ENCODE measurements around the gene SPATA16.

Gene SPATA16

DNA sequence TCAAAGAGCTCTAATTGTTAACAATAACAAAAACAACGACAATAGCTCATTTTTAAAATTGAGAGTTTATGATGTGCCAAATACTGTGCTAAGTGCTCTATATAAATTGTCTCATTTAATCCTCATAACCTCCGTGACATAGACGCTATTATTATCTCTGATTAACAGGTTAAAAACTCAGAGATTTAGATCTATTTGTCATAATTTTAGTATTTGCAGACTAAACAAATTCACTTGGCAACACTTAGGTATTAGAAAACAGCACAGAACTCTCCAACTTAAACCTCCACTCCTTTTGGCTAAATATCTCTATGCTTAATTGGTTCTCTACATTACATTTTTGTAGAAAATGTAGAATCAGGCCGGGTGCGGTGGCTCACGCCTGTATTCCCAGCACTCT, 136.4 kb downstream of the SPATA16 start:
- no CpG with 5 or more reads among the region's 6 CpGs for WGBS (ENCODE audit: extremely low coverage, insufficient coverage, insufficient read length)
- H4K12ac ChIP-seq (ENCODE audit: low read depth, low read length), result no peak overlapping the region

DNA sequence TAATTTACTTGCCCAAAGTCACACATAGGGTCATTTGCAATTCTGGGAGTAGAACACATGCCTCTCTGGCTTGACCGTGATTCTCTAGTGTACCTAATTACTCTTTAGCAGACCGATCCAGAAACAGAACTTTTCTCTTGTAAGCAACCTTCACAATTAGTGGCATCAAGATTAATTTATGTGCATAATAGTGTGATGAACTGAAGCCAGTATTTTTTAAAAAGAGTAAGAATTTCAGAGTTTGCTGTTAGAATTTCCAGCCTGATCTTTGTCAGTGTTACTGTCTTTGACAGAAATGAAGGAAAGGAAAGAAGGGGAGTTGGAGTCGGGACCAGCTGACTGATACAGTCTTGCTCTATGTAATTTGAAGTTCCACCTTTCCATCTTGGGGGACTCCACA, 137.1 kb downstream of the SPATA16 start:
- Histone ChIP-seq H3K36me3 (ENCODE audit: control insufficient read depth in 1 of 2, insufficient read depth in 2 of 2, low read length in 2 of 2) (no peaks in the 10 kb centered on the region), H3K27ac (ENCODE audit: low read depth, low read length) (no peak overlapping the region), H3K4me2 (ENCODE audit: low read length) (no peak overlapping the region), H2BK12ac (ENCODE audit: low read length) (no peak overlapping the region), H3K14ac (ENCODE audit: low read length) (no peak overlapping the region), H2AK5ac (ENCODE audit: low read length) (no peak overlapping the region), H3K4me1 (ENCODE audit: control insufficient read depth in 1 of 2, insufficient read depth in 2 of 2, low read length in 2 of 2) (no peaks in the 10 kb centered on the region), H2AFZ (ENCODE audit: insufficient read depth, low read length, poor library complexity) (no peak overlapping the region), H3K9me3 (ENCODE audit: insufficient read depth, low read depth, low read length) (no peaks in the 10 kb centered on the region), H4K12ac (ENCODE audit: low read depth, low read length) (no peak overlapping the region), H3K27me3 (ENCODE audit: insufficient read depth, low read length) (no peaks in the 10 kb centered on the region), H2BK120ac (ENCODE audit: insufficient read depth, low read length, poor library complexity) (no peak overlapping the region), H3K4me3 (ENCODE audit: low read depth, low read length) (no peak overlapping the region), H3K9ac (ENCODE audit: low read length) (no peak overlapping the region), H3K4ac (ENCODE audit: low read depth, low read length) (no peak overlapping the region), H4K91ac (ENCODE audit: low read depth, low read length) (no peak overlapping the region), H3K79me2 (ENCODE audit: control insufficient read depth, insufficient read depth, low read length, poor library complexity) (no peaks in the 10 kb centered on the region), H3K18ac (ENCODE audit: low read length) (no peak overlapping the region), H4K8ac (ENCODE audit: low read depth, low read length) (no peak overlapping the region), H3K79me1 (ENCODE audit: low read length) (no peaks in the 10 kb centered on the region), H3K23ac (ENCODE audit: low read length) (no peak overlapping the region), H2BK5ac (ENCODE audit: low read depth, low read length, poor library complexity) (no peak overlapping the region)
- DNase-seq, result no peak
- no CpG with 5 or more reads among the region's 3 CpGs for WGBS (ENCODE audit: extremely low coverage, insufficient coverage, insufficient read length)

More for the DNA sequence above, 136.4 kb downstream of the SPATA16 start:
- H3K9ac ChIP-seq (ENCODE audit: low read length), result no peak overlapping the region
- no peak overlapping the region for H2AK5ac ChIP-seq (ENCODE audit: low read length)
- no peaks in the 10 kb centered on the region for H3K27me3 ChIP-seq (ENCODE audit: insufficient read depth, low read length)
- H3K4ac ChIP-seq (ENCODE audit: low read depth, low read length), result no peak overlapping the region
- no peak overlapping the region for H2BK12ac ChIP-seq (ENCODE audit: low read length)
- no peak overlapping the region for H4K91ac ChIP-seq (ENCODE audit: low read depth, low read length)
- H3K4me1 ChIP-seq (ENCODE audit: control insufficient read depth in 1 of 2, insufficient read depth in 2 of 2, low read length in 2 of 2), result no peaks in the 10 kb centered on the region
- no peak overlapping the region for H3K14ac ChIP-seq (ENCODE audit: low read length)
- no peak overlapping the region for H2AFZ ChIP-seq (ENCODE audit: insufficient read depth, low read length, poor library complexity)
- H3K36me3 ChIP-seq (ENCODE audit: control insufficient read depth in 1 of 2, insufficient read depth in 2 of 2, low read length in 2 of 2), result no peaks in the 10 kb centered on the region
- no peaks in the 10 kb centered on the region for H3K79me2 ChIP-seq (ENCODE audit: control insufficient read depth, insufficient read depth, low read length, poor library complexity)
- H3K18ac ChIP-seq (ENCODE audit: low read length), result no peak overlapping the region
- H2BK120ac ChIP-seq (ENCODE audit: insufficient read depth, low read length, poor library complexity), result no peak overlapping the region
- H3K4me2 ChIP-seq (ENCODE audit: low read length), result no peak overlapping the region
- no peaks in the 10 kb centered on the region for H3K79me1 ChIP-seq (ENCODE audit: low read length)
- H3K9me3 ChIP-seq (ENCODE audit: insufficient read depth, low read depth, low read length), result no peaks in the 10 kb centered on the region
- H4K8ac ChIP-seq (ENCODE audit: low read depth, low read length), result no peak overlapping the region
- DNase-seq, result peak; percentile 3 to 69
- H3K23ac ChIP-seq (ENCODE audit: low read length), result no peak overlapping the region
- H2BK5ac ChIP-seq (ENCODE audit: low read depth, low read length, poor library complexity), result no peak overlapping the region
- no peak overlapping the region for H3K27ac ChIP-seq (ENCODE audit: low read depth, low read length)
- H3K4me3 ChIP-seq (ENCODE audit: low read depth, low read length), result no peak overlapping the region

GRCh38 chr3:173003471-173003870, 137.6 kb downstream of the SPATA16 start:
- H3K27ac ChIP-seq (ENCODE audit: low read depth, low read length), result no peak overlapping the region
- no peaks in the 10 kb centered on the region for H3K9me3 ChIP-seq (ENCODE audit: insufficient read depth, low read depth, low read length)
- H3K27me3 ChIP-seq (ENCODE audit: insufficient read depth, low read length), result no peaks in the 10 kb centered on the region
- no peak overlapping the region for H3K4ac ChIP-seq (ENCODE audit: low read depth, low read length)
- no peak overlapping the region for H4K8ac ChIP-seq (ENCODE audit: low read depth, low read length)
- no peak overlapping the region for H2AFZ ChIP-seq (ENCODE audit: insufficient read depth, low read length, poor library complexity)
- H3K14ac ChIP-seq (ENCODE audit: low read length), result no peak overlapping the region
- no peak overlapping the region for H2AK5ac ChIP-seq (ENCODE audit: low read length)
- no peak overlapping the region for H3K23ac ChIP-seq (ENCODE audit: low read length)
- no peak overlapping the region for H3K18ac ChIP-seq (ENCODE audit: low read length)
- H4K12ac ChIP-seq (ENCODE audit: low read depth, low read length), result no peak overlapping the region
- no peak overlapping the region for H4K91ac ChIP-seq (ENCODE audit: low read depth, low read length)
- no peak overlapping the region for H2BK120ac ChIP-seq (ENCODE audit: insufficient read depth, low read length, poor library complexity)
- H3K79me2 ChIP-seq (ENCODE audit: control insufficient read depth, insufficient read depth, low read length, poor library complexity), result no peaks in the 10 kb centered on the region
- no peak for DNase-seq
- WGBS (ENCODE audit: extremely low coverage, insufficient coverage, insufficient read length), result no CpG with 5 or more reads among the region's 2 CpGs
- H3K79me1 ChIP-seq (ENCODE audit: low read length), result no peaks in the 10 kb centered on the region
- H2BK5ac ChIP-seq (ENCODE audit: low read depth, low read length, poor library complexity), result no peak overlapping the region
- no peak overlapping the region for H3K9ac ChIP-seq (ENCODE audit: low read length)
- no peak overlapping the region for H3K4me3 ChIP-seq (ENCODE audit: low read depth, low read length)
- no peaks in the 10 kb centered on the region for H3K36me3 ChIP-seq (ENCODE audit: control insufficient read depth in 1 of 2, insufficient read depth in 2 of 2, low read length in 2 of 2)
- H3K4me1 ChIP-seq (ENCODE audit: control insufficient read depth in 1 of 2, insufficient read depth in 2 of 2, low read length in 2 of 2), result no peaks in the 10 kb centered on the region
- H2BK12ac ChIP-seq (ENCODE audit: low read length), result no peak overlapping the region
- H3K4me2 ChIP-seq (ENCODE audit: low read length), result no peak overlapping the region

- Histone ChIP-seq H3K4ac (ENCODE audit: low read depth, low read length) (no peak overlapping the region), H4K8ac (ENCODE audit: low read depth, low read length) (no peak overlapping the region), H3K4me1 (ENCODE audit: control insufficient read depth in 1 of 2, insufficient read depth in 2 of 2, low read length in 2 of 2) (no peaks in the 10 kb centered on the region), H3K27ac (ENCODE audit: low read depth, low read length) (no peak overlapping the region), H3K27me3 (ENCODE audit: insufficient read depth, low read length) (no peaks in the 10 kb centered on the region), H3K4me2 (ENCODE audit: low read length) (no peak overlapping the region), H3K9me3 (ENCODE audit: insufficient read depth, low read depth, low read length) (no peaks in the 10 kb centered on the region), H2BK120ac (ENCODE audit: insufficient read depth, low read length, poor library complexity) (no peak overlapping the region), H3K14ac (ENCODE audit: low read length) (no peak overlapping the region), H2BK5ac (ENCODE audit: low read depth, low read length, poor library complexity) (no peak overlapping the region), H3K18ac (ENCODE audit: low read length) (no peak overlapping the region), H2AK5ac (ENCODE audit: low read length) (no peak overlapping the region), H3K36me3 (ENCODE audit: control insufficient read depth in 1 of 2, insufficient read depth in 2 of 2, low read length in 2 of 2) (no peaks in the 10 kb centered on the region), H4K12ac (ENCODE audit: low read depth, low read length) (no peak overlapping the region), H3K79me2 (ENCODE audit: control insufficient read depth, insufficient read depth, low read length, poor library complexity) (no peaks in the 10 kb centered on the region), H4K91ac (ENCODE audit: low read depth, low read length) (no peak overlapping the region), H3K23ac (ENCODE audit: low read length) (no peak overlapping the region), H2BK12ac (ENCODE audit: low read length) (no peak overlapping the region), H3K4me3 (ENCODE audit: low read depth, low read length) (no peak overlapping the region), H3K79me1 (ENCODE audit: low read length) (no peaks in the 10 kb centered on the region), H3K9ac (ENCODE audit: low read length) (no peak overlapping the region), H2AFZ (ENCODE audit: insufficient read depth, low read length, poor library complexity) (no peak overlapping the region)
- DNase-seq, result no peak
Observed at GRCh38 chr3:173001622-173002021, 139.4 kb downstream of the SPATA16 start.

GRCh38 chr3:173000553-173000952, 140.5 kb downstream of the SPATA16 start:
- H2AFZ ChIP-seq (ENCODE audit: insufficient read depth, low read length, poor library complexity), result no peak overlapping the region
- no peak overlapping the region for H4K91ac ChIP-seq (ENCODE audit: low read depth, low read length)
- H3K4me1 ChIP-seq (ENCODE audit: control insufficient read depth in 1 of 2, insufficient read depth in 2 of 2, low read length in 2 of 2), result no peaks in the 10 kb centered on the region
- no peak overlapping the region for H2AK5ac ChIP-seq (ENCODE audit: low read length)
- H3K9ac ChIP-seq (ENCODE audit: low read length), result no peak overlapping the region
- H3K27ac ChIP-seq (ENCODE audit: low read depth, low read length), result no peak overlapping the region
- DNase-seq, result no peak
- no peaks in the 10 kb centered on the region for H3K79me1 ChIP-seq (ENCODE audit: low read length)
- H3K4me2 ChIP-seq (ENCODE audit: low read length), result no peak overlapping the region
- no peak overlapping the region for H3K4ac ChIP-seq (ENCODE audit: low read depth, low read length)
- no peaks in the 10 kb centered on the region for H3K36me3 ChIP-seq (ENCODE audit: control insufficient read depth in 1 of 2, insufficient read depth in 2 of 2, low read length in 2 of 2)
- H4K12ac ChIP-seq (ENCODE audit: low read depth, low read length), result no peak overlapping the region
- no peak overlapping the region for H4K8ac ChIP-seq (ENCODE audit: low read depth, low read length)
- no peaks in the 10 kb centered on the region for H3K9me3 ChIP-seq (ENCODE audit: insufficient read depth, low read depth, low read length)
- H3K4me3 ChIP-seq (ENCODE audit: low read depth, low read length), result no peak overlapping the region
- H3K23ac ChIP-seq (ENCODE audit: low read length), result no peak overlapping the region
- H3K14ac ChIP-seq (ENCODE audit: low read length), result no peak overlapping the region
- H3K18ac ChIP-seq (ENCODE audit: low read length), result no peak overlapping the region
- no peaks in the 10 kb centered on the region for H3K27me3 ChIP-seq (ENCODE audit: insufficient read depth, low read length)
- no peak overlapping the region for H2BK5ac ChIP-seq (ENCODE audit: low read depth, low read length, poor library complexity)
- no peak overlapping the region for H2BK120ac ChIP-seq (ENCODE audit: insufficient read depth, low read length, poor library complexity)
- H3K79me2 ChIP-seq (ENCODE audit: control insufficient read depth, insufficient read depth, low read length, poor library complexity), result no peaks in the 10 kb centered on the region
- H2BK12ac ChIP-seq (ENCODE audit: low read length), result no peak overlapping the region
